Right atrium auricular region (tissue), 2 donors: Measurements from ENCODE around the gene BRSK2. TPM values are rescaled to one million over a fixed set of nuclear protein-coding genes. Genes with fewer than 3 reads are reported as not detected.

ENCODE experiments used
- DNase-seq: peaks from one replicate; pipeline ENCODE4 v3.0.0-alpha.2; 2019; ENCODE audit warnings: low spot score
- H3K27ac ChIP-seq, 2 donors: fragments of 200-600 bp; sonication (generic); 1 replicate in 1 of 2; 2 replicates in 1 of 2; pipeline ENCODE4 v1.5.1; 2016 to 2019
- H3K27me3 ChIP-seq, 2 donors: fragments of 200-600 bp; sonication (generic); one replicate each; pipeline versions ENCODE4 v1.5.1 to v1.6.0; 2017 to 2019
- H3K36me3 ChIP-seq: fragments of 200-600 bp; sonication (generic); one replicate; pipeline ENCODE4 v1.5.1; 2016
- H3K4me1 ChIP-seq, 2 donors: fragments of 200-600 bp; sonication (generic); one replicate each; pipeline versions ENCODE4 v1.5.1 to v1.6.0; 2017 to 2019
- H3K4me3 ChIP-seq, 2 donors: fragments of 200-600 bp; sonication (generic); 1 replicate in 1 of 2; 2 replicates in 1 of 2; pipeline ENCODE4 v1.5.1; 2017 to 2019; ENCODE audit warnings: mild to moderate bottlenecking in 1 of 2, moderate library complexity in 1 of 2
- H3K9me3 ChIP-seq, 2 donors: fragments of 200-600 bp; sonication (generic); one replicate each; pipeline ENCODE4 v1.5.1; 2019
- CTCF ChIP-seq, 2 donors: fragments of 200-600 bp; sonication (generic); IDR thresholded peaks; one replicate each; pipeline ENCODE4 v1.5.1; 2019; ENCODE audit warnings: antibody characterized with exemption in 2 of 2
- total RNA-seq, 2 donors: library from RNA; depleted of rRNA; stranded (reverse); fragments of >200 nt; gene quantifications; one replicate each; pipeline ENCODE4 v1.1.0, GENCODE V29; 2016

Gene BRSK2
- total RNA-seq, 2 donors from 2014 or later: 0.19 to 0.51 TPM

- no peak overlapping the region for H3K27ac ChIP-seq
- no peak for TF ChIP-seq CTCF (IDR thresholded peaks at IDR 0.05)
- DNase-seq: no peak
- H3K4me3 ChIP-seq: no peak overlapping the region
- no peaks in the 10 kb centered on the region for H3K27me3 ChIP-seq
- H3K36me3 ChIP-seq: no peaks in the 10 kb centered on the region
- peaks cover 0 to 41% of the 10 kb centered on the region in 2 donors for H3K4me1 ChIP-seq
- no peaks in the 10 kb centered on the region for H3K9me3 ChIP-seq
Observed at GRCh38 chr11:1490651-1491050, 100.9 kb downstream of the BRSK2 start.

GRCh38 chr11:1491379-1491778 lies 101.6 kb downstream of the BRSK2 start:
- Histone ChIP-seq H3K27ac (no peak overlapping the region), H3K9me3 (no peaks in the 10 kb centered on the region), H3K4me1 (peaks cover 0 to 37% of the 10 kb centered on the region in 2 donors), H3K36me3 (no peaks in the 10 kb centered on the region), H3K4me3 (no peak overlapping the region), H3K27me3 (no peaks in the 10 kb centered on the region)
- no peak for TF ChIP-seq CTCF (IDR thresholded peaks at IDR 0.05)
- no peak for DNase-seq

- Histone ChIP-seq H3K27me3 (no peaks in the 10 kb centered on the region), H3K36me3 (no peaks in the 10 kb centered on the region), H3K27ac (no peak overlapping the region), H3K9me3 (no peaks in the 10 kb centered on the region), H3K4me3 (no peak overlapping the region), H3K4me1 (peaks cover 0 to 28% of the 10 kb centered on the region in 2 donors)
- DNase-seq: no peak
- TF ChIP-seq CTCF (IDR thresholded peaks at IDR 0.05): no peak
Observed at GRCh38 chr11:1493650-1494244, 104.0 kb downstream of the BRSK2 start.

- Histone ChIP-seq H3K4me3 (no peak overlapping the region), H3K27me3 (no peaks in the 10 kb centered on the region), H3K9me3 (no peaks in the 10 kb centered on the region), H3K4me1 (peaks cover 0 to 21% of the 10 kb centered on the region in 2 donors), H3K36me3 (no peaks in the 10 kb centered on the region), H3K27ac (no peak overlapping the region)
- DNase-seq: no peak
- TF ChIP-seq CTCF (IDR thresholded peaks at IDR 0.05): no peak
Observed at GRCh38 chr11:1494650-1495049, 104.9 kb downstream of the BRSK2 start.

GRCh38 chr11:1496091-1496760 lies 106.5 kb downstream of the BRSK2 start:
- Histone ChIP-seq H3K36me3 (no peaks in the 10 kb centered on the region), H3K27ac (no peak overlapping the region), H3K9me3 (no peaks in the 10 kb centered on the region), H3K4me1 (peaks cover 0 to 27% of the 10 kb centered on the region in 2 donors), H3K4me3 (no peak overlapping the region), H3K27me3 (no peaks in the 10 kb centered on the region)
- TF ChIP-seq CTCF (IDR thresholded peaks at IDR 0.05): no peak
- DNase-seq: no peak

GRCh38 chr11:1496761-1497095 lies 107.0 kb downstream of the BRSK2 start:
- DNase-seq: no peak
- Histone ChIP-seq H3K4me1 (peaks cover 0 to 32% of the 10 kb centered on the region in 2 donors), H3K27ac (no peak overlapping the region)

More at GRCh38 chr11:1496761-1497095, 107.0 kb downstream of the BRSK2 start:
- no peaks in the 10 kb centered on the region for H3K9me3 ChIP-seq
- H3K4me3 ChIP-seq: no peak overlapping the region
- no peak for TF ChIP-seq CTCF (IDR thresholded peaks at IDR 0.05)
- no peaks in the 10 kb centered on the region for H3K36me3 ChIP-seq
- H3K27me3 ChIP-seq: no peaks in the 10 kb centered on the region
